NCI-H1092 treated with DMSO at 0.1 percent for 48 hours (cell line): ENCODE results near the gene ICA1.
"Not testable (repeated sequence)": the region's sequence is repeated elsewhere in the genome, so short reads cannot be mapped to it uniquely, and the experiment has no call there.

Experiments
- DNase-seq: peaks from one replicate; lab custom pipeline; 2025; lab: John Stamatoyannopoulos, UW

ICA1 gene

DNA sequence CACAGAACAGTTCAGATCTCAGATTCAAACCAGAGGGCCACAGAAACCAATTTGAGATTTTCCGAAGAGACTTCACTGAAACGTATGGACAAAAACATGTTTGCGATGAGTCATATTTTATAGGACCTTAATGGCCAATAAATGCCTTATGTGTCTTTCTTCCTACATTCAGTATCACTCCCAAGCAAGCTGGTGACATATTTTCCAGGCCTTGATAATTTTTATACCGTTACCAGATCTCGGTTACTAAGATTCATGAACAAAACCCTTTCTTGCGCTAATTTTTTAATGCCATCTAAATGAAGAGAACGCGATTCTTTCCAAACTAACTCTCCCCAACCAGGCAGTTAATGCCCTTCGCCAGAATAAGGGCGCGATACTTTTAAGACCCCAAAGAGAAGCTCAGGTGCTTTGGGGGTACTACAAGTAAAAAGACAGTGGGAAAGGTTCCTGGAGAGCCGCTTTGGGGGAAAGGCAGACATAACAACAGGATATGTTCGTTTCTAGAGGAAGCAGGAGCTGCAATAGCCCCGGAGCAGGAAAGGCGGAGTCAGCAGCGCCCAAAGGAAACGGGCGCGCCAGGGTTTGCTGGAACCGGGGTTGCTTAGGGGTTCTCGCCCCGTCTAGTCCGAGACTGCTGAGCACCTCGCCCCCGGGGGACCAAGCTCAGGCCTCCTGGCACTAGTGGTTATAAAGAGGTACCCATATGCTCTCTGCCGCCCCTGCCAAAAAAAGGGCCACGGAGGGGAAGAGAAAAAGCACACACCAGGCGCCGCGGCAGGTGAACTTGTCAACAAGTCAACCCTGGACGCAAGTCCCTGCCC, 884 bp downstream of the ICA1 start:
- DNase-seq: peak; percentile 87

DNA sequence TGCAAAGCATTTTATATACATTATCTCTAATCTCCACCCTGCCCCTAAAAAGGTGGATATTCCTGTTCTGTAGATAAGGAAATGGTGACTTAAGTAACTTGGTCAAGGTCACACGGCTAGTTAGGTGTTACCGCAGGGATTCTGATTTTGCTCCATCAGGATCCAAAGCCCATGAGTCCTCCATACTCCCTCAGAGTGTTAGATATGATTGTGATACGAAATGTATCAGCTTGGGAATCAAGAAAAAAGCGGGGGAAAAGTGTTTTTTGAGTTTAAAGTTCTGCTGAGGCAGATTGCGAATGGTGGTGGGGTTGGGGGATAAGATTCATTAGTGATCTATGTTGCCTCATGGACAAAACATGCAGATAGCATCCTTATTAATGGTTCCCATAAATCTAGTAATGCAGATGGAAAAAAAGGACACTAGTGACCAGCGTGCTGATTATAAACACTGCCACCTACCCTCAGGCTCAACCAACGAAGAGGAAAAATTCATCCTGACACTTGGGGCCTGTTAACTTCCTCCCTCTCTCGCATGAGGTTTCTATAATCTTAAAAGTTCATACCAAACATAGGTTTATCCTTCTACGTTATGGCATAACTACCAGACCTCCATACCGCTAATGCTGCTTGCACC, 2.3 kb downstream of the ICA1 start:
- no peak for DNase-seq

DNA sequence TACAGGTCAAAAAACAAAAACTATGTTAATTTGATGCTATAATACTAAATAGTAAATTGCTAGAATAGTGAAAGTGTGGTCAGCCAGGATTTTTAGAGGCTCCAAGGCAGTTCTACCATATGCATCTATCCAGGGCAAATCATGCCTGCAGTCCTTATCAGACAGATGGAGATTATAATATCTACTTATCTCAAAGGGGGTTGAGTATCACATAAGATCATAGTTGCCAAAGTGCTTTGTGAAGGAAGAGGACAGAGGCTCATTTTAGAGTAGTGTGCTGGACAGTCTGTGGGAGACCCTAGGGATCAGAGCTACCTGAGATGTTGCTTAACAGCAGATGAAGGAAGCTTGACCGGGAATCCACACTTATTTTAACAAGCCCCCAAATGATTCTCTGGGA, 3.2 kb downstream of the ICA1 start:
- no peak for DNase-seq

DNA sequence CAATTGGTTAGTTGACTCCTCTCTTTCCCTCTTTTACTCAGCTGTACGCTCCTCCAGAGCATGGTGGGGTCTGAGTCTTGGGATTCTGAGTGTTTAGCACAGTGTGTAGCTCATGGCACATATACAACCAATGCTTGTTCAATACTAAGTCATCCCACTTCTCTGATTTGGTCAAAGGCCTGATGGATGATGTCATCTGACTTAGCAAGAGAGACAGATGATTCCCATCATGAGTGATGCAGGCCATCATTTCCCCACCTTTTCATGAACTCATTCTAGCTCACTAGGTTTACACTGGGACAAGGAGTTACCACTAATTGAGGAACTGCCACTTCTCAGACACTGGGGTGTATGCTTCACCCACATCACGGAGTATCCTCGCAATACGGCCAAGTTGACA, 3.8 kb downstream of the ICA1 start:
- no peak for DNase-seq

DNA sequence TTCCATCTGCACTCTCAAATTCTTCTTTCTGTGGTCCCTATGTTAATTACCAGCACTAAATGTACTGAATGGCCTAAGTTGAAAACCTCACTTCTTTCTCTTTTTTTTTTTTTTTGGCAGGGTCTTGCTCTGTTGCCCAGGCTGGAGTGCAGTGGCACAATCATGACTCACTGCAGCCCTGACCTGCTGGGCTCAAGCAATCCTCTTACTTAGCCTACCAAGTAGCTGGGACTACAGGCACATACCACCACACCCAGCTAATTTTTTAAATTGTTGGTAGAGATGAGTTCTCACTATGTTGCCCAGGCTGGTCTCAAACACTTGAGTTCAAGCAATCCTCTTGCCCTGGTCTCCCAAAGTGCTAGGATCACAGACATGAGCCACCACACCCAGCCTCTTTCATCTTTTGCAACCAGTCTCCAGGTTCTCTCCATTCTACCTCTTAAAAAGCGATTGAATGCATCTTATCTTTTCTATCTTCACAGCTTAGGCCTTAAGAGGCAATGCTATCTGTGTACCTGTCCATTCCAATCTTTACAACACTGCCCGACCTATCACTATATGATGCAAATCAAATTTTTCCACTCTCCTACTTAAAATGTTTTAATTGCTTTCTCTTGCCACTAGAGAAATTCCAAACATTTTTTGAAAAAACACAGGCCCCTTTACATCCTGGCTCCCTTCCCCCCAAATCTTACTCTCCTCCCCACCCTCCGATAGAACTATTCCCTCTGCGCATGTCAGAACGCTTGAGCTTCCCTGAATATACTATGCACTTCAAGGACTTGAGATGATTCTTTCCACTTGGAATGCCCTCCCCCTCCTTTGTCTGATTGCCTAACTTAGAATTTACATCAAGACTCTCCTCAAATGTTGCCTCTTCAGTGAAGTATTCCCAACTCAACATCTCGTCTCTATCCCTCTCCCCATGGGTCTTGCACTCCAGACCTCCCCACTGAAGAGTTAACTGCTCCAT, 6.0 kb downstream of the ICA1 start:
- no peak for DNase-seq

DNA sequence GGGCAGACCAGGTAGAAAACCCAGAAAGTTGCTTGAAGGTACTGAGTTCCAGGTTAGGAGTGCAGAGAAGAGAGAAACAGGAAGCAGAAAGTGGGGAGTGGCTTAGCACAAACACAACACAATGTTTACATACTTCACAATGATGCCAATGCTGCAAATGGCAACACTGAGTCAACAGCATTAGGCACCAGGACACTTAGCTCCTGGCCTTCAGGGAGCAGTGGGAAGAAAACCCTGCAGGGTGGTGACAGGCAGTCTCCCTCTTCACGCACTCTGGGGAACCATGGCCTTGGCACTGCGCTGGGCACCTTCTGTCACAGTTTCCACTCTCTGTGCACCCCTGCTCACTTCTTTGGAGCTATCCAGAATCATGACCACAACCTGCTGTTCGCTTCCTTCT, 7.3 kb downstream of the ICA1 start:
- peak; percentile 14 for DNase-seq

DNA sequence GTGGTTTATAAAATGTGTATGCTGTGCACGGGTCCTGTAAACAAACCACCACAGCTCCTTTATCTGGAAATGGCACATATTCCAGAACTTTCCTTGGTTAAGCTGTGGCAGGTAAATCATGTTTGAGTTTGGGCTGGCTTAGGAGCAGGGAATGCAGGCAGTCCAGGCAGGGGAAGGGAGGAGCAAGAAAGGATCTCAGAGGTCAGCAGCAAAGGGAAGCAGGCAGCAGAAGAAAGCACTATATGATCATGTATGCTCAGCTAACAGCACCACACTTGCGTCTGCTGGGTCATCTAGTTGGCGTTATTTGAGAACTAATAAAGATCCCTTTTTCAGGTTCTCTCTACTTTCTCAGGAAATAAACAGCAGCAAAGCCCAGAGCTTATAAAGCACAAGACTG, 7.8 kb downstream of the ICA1 start:
- DNase-seq: no peak

DNA sequence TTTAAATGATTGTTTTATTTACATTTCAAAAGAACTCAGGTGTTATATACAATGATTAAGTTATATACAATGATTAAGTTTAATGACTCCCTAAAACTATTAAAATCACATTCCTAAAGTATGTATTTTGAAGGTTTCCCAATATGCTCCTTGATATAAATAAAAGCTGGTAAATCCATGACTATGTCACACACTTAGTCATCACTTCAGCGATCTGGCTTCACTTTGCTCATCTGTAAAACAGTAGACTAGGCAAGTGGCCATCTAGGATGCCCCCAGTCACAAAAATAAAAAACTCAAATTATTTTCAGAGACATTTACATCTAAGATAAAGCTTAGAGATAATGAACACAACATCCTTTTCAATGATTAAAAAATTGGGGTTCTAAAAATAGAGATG, 10.8 kb downstream of the ICA1 start:
- DNase-seq: no peak

DNA sequence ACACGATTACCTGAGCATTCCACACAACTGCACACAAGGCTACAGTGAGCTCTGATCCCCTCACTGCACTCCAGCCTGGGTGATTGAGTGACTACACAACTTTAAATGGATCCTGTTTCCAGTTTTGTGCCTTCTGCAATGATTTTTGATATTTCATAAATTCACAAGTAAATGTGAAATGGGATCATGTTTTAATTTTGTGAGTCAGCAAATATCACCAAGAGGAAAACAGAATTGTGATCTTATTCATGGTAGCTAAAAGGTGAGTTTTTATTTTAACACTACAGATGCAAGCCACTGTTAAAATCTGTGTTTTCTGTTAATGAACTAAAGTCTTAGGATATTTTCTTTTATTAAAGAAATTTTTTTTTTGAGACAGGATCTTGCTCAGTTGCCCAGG, 11.4 kb downstream of the ICA1 start:
- no peak for DNase-seq

DNA sequence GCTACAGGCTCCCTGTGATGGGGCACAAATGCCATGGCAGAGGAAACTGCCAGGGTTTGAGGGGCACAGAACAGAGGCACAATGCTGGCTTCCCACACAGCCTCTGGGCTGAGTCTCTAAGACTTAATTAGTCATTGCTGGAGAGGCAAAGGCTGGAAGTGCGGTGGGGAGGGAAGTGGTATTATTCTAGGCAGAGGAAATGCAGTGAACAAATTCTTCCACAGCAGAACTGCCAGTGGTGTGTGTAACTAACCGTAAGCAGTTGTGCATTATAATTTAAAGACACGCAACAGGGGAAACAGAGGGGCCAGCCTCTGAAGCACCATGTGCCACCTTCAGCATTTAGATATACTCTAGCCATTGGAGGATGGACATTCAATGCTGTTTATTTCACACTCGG, 12.8 kb downstream of the ICA1 start:
- no peak for DNase-seq

DNA sequence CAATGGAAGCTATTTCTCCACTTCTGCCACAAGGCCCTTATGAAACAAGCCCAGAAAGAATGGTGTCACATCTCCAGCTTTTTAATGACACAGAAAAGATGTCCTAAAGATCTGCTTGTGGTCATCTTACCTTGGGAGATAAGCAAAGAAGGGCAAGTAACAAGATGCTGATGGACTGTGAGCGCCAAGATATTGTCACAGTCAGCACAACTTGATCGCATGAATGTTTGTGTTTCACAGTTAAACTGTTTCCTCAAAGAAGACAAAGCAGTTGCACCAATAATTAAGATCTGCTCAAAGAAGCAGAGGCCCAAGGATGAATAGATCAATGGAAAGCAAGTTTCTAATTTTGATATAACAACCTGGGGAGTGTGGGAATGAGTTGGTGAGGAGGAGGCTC, 15.9 kb downstream of the ICA1 start:
- no peak for DNase-seq

DNA sequence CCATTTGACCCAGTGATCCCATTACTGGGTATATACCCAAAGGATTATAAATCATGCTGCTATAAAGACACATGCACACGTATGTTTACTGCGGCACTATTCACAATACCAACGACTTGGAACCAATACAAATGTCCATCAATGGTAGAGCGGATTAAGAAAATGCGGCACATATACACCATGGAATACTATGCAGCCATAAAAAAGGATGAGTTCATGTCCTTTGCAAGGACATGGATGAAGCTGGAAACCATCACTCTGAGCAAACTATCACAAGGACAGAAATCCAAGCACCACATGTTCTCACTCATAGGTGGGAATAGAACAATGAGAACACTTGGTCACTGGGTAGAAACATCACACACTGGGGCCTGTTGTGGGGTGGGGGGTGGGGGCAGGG, 16.9 kb downstream of the ICA1 start:
- DNase-seq: not testable (repeated sequence)

DNA sequence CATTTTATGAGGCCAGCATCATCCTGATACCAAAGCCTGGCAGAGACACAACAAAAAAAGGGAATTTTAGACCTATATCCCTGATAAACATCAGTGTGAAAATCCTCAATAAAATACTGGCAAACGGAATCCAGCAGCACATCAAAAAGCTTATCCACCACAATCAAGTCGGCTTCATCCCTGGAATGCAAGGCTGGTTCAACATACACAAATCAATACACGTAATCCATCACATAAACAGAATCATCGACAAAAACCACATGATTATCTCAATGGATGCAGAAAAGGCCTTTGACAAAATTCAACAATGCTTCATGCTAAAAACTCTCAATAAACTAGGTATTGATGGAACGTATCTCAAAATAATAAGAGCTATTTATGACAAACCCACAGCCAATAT, 18.9 kb downstream of the ICA1 start:
- DNase-seq: not testable (repeated sequence)

DNA sequence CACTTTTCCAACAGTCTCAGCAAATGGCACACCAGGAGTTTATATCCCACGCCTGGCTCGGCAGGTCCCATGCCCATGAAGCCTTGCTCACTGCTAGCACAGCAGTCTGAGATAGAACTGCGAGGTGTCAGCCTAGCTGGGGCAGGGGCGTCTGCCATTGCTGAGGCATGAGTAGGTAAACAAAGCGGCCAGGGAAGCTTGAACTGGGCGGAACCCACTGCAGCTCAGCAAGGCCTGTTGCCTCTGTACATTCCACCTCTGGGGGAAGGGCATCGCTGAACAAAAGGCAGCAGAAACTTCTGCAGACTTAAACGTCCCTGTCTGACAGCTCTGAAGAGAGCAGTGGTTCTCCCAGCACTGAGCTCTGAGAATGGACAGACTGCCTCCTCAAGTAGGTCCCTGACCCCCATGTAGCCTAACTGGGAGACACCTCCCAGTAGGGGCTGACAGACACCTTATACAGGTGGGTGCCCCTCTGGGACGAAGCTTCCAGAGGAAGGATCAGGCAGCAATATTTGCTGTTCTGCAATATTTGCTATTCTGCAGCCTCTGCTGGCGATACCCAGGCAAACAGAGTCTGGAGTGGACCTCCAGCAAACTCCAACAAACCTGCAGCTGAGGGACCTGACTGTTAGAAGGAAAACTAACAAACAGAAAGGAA, 22.1 kb downstream of the ICA1 start:
- DNase-seq: not testable (repeated sequence)

DNA sequence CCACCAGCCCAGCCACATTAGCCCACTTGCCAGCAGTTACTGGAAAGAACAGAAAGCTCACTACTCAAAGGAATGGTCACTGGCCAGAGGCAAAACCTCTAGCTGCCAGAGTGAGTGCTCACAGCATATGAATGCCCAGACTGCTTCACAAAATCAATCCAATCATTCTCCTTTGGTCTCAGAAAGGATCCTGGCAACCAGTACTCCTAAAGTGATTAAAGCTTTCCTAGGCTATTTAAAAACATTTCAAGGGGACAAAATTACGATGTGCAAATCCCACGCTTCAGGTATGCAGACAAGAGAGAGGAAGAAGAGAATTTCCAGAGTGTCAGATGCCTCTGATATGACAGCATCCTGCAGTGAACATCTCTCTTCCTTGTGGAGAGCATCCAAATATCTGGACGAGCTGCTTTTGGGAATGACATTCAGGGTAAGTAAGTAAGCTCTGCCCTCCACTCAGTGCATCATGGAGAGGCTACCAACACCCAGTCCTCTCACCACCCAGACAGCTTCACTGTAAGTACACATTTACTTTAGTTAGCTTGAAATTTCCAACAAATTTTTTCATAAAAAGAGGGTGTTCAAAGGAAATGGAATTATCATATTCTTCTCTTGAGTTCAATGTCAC, 25.1 kb downstream of the ICA1 start:
- DNase-seq: peak; percentile 22

DNA sequence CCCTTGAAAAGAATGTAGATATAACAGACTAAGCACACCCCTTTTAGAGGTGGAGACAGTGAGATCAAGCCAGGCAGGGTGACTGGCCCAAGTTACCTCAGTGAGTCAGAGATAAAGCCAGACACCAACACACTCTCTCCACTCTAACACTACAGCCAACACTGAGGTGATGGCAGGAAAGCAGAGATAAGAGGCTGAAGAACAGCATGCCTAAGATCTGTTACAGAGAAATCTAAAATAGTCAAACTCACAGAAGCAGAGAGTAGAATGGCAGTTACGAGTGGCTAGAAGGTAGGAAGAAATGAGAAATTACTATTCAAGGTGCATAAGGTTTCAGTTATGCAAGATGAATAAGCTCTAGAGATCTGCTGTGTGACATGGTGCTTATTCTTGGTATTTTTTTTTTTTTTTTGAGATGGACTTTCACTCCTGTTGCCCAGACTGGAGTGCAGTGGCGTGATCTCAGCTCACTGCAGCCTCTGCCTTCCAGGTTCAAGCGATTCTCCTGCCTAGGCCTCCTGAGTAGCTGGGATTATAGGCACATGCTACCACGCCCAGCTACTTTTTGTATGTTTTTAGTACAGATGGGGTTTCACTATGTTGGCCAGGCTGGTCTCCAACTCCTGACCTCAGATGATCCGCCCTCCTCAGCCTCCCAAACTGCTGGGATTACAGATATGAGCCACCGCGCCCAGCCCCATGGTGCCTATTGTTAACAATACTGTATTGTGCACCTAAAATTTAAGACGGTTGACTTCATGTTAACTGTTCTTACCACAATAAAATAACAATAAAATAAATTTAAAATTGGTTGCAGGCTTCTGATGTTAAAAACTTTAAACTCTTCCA, 28.7 kb downstream of the ICA1 start:
- no peak for DNase-seq

DNA sequence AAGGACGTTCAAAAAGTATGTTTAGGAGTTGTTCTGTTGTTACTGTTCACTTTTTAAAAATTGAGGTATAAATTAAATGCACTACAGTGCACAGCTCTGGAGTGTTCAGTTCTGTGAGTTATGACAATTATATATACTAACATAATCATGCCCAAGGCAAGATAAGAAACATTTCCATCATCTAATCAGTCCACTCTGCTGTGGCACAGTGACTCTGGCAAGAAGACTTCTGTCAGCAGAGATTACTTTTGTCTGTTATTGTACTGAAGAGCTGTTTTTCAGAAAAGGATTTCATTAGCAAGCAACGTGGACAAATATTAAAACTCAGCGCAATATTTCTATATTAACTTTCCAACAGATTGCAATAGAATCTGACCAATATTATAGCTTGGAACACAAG, 32.0 kb downstream of the ICA1 start:
- no peak for DNase-seq

DNA sequence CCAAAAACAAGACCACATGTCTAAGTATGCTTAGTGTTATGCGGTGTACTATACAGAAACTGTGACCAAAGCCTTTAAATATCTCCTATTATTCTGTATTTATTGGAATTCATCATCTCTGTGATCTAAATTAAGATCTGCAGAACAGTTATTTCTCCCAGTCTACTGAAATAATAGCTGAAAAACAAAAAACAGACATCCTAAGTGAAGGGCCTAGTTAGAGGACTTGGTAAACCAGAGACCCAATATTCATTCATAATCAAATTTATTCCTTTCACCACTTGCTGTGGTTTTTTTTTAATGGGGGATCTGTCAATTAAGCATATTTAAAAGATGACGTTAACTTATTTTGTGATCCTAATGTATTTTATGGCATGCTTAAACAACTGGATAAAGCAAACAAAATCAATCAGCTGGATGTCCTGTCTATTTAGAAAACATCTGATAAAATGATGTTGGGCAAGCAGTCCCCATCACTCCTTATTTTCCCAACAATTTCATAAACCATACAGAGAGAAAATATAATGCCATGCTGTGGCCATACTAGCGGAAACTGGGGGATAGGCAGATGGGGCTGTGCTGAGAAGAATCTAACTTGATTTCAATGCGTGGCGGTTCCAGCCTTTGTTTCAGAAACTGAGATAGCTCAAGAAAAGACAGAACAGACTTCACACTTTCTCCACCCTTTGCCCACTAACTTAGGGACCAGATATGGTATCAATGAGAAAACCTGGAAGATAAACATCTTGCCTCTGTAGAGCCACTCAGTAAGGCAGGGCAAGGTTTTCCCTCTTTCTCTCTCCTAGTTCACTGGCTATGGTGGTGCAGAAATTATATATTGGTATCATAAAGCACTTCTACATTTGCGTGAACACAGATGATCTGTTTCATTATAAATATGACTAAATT, 32.9 kb downstream of the ICA1 start:
- DNase-seq: no peak

DNA sequence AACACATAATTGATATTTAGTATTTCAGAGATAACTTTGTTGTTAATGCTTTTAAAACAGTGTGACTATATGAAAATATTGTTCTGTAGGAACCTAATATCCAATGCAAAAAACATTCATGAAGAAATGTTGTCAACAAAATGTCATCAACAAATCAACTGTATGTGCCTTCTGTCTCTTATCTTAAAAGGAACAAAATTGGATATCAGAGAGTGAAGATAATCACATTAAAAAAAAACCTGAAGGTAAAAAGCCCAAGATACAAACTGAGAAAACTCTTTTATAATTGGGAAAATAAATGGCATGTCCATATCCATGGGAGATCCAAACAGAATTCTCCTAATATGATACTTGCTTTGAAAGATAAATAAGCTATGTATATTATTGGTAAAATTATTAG, 33.9 kb downstream of the ICA1 start:
- no peak for DNase-seq

DNA sequence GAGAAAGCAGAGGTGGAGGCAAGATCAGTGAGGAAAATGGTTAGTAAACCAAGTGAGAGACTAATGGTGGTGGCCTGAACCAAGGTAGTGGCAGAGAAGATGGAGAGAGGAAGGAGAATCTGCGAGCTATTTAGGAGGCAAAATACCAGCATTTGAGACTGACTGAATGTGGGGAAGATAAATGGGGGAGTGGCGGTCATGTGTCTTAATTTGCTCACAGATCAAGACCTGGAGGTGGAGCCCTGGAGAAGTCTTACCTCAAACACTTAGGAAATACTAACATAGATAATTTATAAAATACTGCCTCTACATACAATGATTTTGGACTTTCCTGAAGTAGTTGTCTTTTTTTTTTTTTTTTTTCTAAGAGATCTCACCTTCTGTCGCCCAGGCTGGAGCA, 34.7 kb downstream of the ICA1 start:
- DNase-seq: no peak
